ENCODE results near the gene GHR.

The GHR gene

GRCh38 chr5:42500003-42500599, 76.9 kb downstream of the GHR start:
- Histone ChIP-seq H3K9me2 (replicated peaks; ENCODE audit: low read depth, low read length) (no peaks in the 10 kb centered on the region), H3K4me3 (ENCODE audit: low read length, poor library complexity, severe bottlenecking) (no peak overlapping the region), H3K9me3 (ENCODE audit: insufficient read depth, low read depth, low read length) (no peaks in the 10 kb centered on the region), H3F3A (ENCODE audit: low read depth) (no peaks in the 10 kb centered on the region), H3K9ac (ENCODE audit: low read depth, low read length, poor library complexity, severe bottlenecking) (no peak overlapping the region), H3K4me1 (ENCODE audit: insufficient read depth, low read length, poor library complexity, severe bottlenecking) (no peaks in the 10 kb centered on the region), H3K27me3 (ENCODE audit: insufficient read depth, low read length, poor library complexity, severe bottlenecking) (no peaks in the 10 kb centered on the region), H4K20me1 (ENCODE audit: insufficient read depth, low read length, poor library complexity, severe bottlenecking) (no peaks in the 10 kb centered on the region), H3K4me2 (ENCODE audit: low read depth, low read length, poor library complexity, severe bottlenecking) (no peak overlapping the region), H3K79me2 (ENCODE audit: insufficient read depth, low read length) (no peaks in the 10 kb centered on the region), H2AFZ (ENCODE audit: low read length) (no peak overlapping the region), H3K36me3 (ENCODE audit: insufficient read depth, low read length) (no peaks in the 10 kb centered on the region)
- no peak for TF ChIP-seq CTCF (conservative IDR thresholded peaks at IDR 0.05; ENCODE audit: low read length)
- TF ChIP-seq EZH2phosphoT487 (IDR thresholded peaks at IDR 0.05; ENCODE audit: borderline replicate concordance), result no peak

- H3K79me2 ChIP-seq (ENCODE audit: insufficient read depth, low read length), result no peaks in the 10 kb centered on the region
- no peak overlapping the region for H3K4me2 ChIP-seq (ENCODE audit: low read depth, low read length, poor library complexity, severe bottlenecking)
- H3K9me3 ChIP-seq (ENCODE audit: insufficient read depth, low read depth, low read length), result no peaks in the 10 kb centered on the region
- TF ChIP-seq CTCF (conservative IDR thresholded peaks at IDR 0.05; ENCODE audit: low read length) (no peak), EZH2phosphoT487 (IDR thresholded peaks at IDR 0.05; ENCODE audit: borderline replicate concordance) (no peak)
- no peaks in the 10 kb centered on the region for H3K27me3 ChIP-seq (ENCODE audit: insufficient read depth, low read length, poor library complexity, severe bottlenecking)
- H2AFZ ChIP-seq (ENCODE audit: low read length), result no peak overlapping the region
- H3K9me2 ChIP-seq (replicated peaks; ENCODE audit: low read depth, low read length), result no peaks in the 10 kb centered on the region
- no peak overlapping the region for H3K9ac ChIP-seq (ENCODE audit: low read depth, low read length, poor library complexity, severe bottlenecking)
- H4K20me1 ChIP-seq (ENCODE audit: insufficient read depth, low read length, poor library complexity, severe bottlenecking), result no peaks in the 10 kb centered on the region
- H3K4me3 ChIP-seq (ENCODE audit: low read length, poor library complexity, severe bottlenecking), result no peak overlapping the region
- H3K36me3 ChIP-seq (ENCODE audit: insufficient read depth, low read length), result no peaks in the 10 kb centered on the region
- H3F3A ChIP-seq (ENCODE audit: low read depth), result no peaks in the 10 kb centered on the region
- no peaks in the 10 kb centered on the region for H3K4me1 ChIP-seq (ENCODE audit: insufficient read depth, low read length, poor library complexity, severe bottlenecking)
Observed at GRCh38 chr5:42502613-42503470, 79.6 kb downstream of the GHR start.

GRCh38 chr5:42506662-42507061, 83.4 kb downstream of the GHR start:
- no peaks in the 10 kb centered on the region for H3K9me3 ChIP-seq (ENCODE audit: insufficient read depth, low read depth, low read length)
- H3F3A ChIP-seq (ENCODE audit: low read depth), result no peaks in the 10 kb centered on the region
- H3K9ac ChIP-seq (ENCODE audit: low read depth, low read length, poor library complexity, severe bottlenecking), result no peak overlapping the region
- no peak overlapping the region for H3K4me3 ChIP-seq (ENCODE audit: low read length, poor library complexity, severe bottlenecking)
- H4K20me1 ChIP-seq (ENCODE audit: insufficient read depth, low read length, poor library complexity, severe bottlenecking), result no peaks in the 10 kb centered on the region
- TF ChIP-seq CTCF (conservative IDR thresholded peaks at IDR 0.05; ENCODE audit: low read length) (no peak), EZH2phosphoT487 (IDR thresholded peaks at IDR 0.05; ENCODE audit: borderline replicate concordance) (no peak)
- H3K36me3 ChIP-seq (ENCODE audit: insufficient read depth, low read length), result no peaks in the 10 kb centered on the region
- no peaks in the 10 kb centered on the region for H3K27me3 ChIP-seq (ENCODE audit: insufficient read depth, low read length, poor library complexity, severe bottlenecking)
- no peaks in the 10 kb centered on the region for H3K79me2 ChIP-seq (ENCODE audit: insufficient read depth, low read length)
- H3K4me1 ChIP-seq (ENCODE audit: insufficient read depth, low read length, poor library complexity, severe bottlenecking), result no peaks in the 10 kb centered on the region
- no peak overlapping the region for H3K4me2 ChIP-seq (ENCODE audit: low read depth, low read length, poor library complexity, severe bottlenecking)
- H3K9me2 ChIP-seq (replicated peaks; ENCODE audit: low read depth, low read length), result no peaks in the 10 kb centered on the region
- no peak overlapping the region for H2AFZ ChIP-seq (ENCODE audit: low read length)

Measured in Loucy (cell line).